WTC11 (cell line): ENCODE results near the gene MTUS2. TPM values are rescaled to one million over a fixed set of nuclear protein-coding genes. Genes with fewer than 3 reads are reported as not detected.

Experiments
- ATAC-seq: fragments of 200-7000 bp; cut with Tn5 transposase; 2 replicates; pipeline ENCODE4 v1.10.0; 2021; ENCODE audit warnings: mild to moderate bottlenecking, moderate library complexity
- CTCF ChIA-PET: fragments of 300-600 bp; sonication (Branson Sonifier 250); formaldehyde crosslinking; loops from one replicate; lab custom pipeline; 2021; ENCODE audit warnings: antibody characterized with exemption; lab: Charles Lee
- POLR2A ChIA-PET: fragments of 350-600 bp; sonication (Branson Sonifier 250); formaldehyde crosslinking; loops from one replicate; lab custom pipeline; 2021; ENCODE audit warnings: antibody characterized with exemption; lab: Charles Lee
- DNase-seq: peaks from one replicate; pipeline ENCODE4 v3.0.0; 2021; ENCODE audit warnings: low spot score
- H3K27ac Mint-ChIP-seq: 2 replicates; pipeline ENCODE4 v1.8.0; 2021; ENCODE audit warnings: mixed read lengths
- H3K27me3 Mint-ChIP-seq: 2 replicates; pipeline ENCODE4 v1.8.0; 2021; ENCODE audit warnings: low read depth, mild to moderate bottlenecking, moderate library complexity, mixed read lengths
- H3K36me3 Mint-ChIP-seq: 2 replicates; pipeline ENCODE4 v1.8.0; 2021; ENCODE audit warnings: mixed read lengths
- H3K4me1 Mint-ChIP-seq: 2 replicates; pipeline ENCODE4 v1.8.0; 2022; ENCODE audit warnings: mixed read lengths
- H3K4me3 Mint-ChIP-seq: 2 replicates; pipeline ENCODE4 v1.8.0; 2021; ENCODE audit warnings: mild to moderate bottlenecking, moderate library complexity, mixed read lengths
- H3K9me3 Mint-ChIP-seq: 2 replicates; pipeline ENCODE4 v1.8.0; 2021; ENCODE audit warnings: mixed read lengths
- CREM ChIP-seq: sonication (generic); formaldehyde crosslinking; IDR thresholded peaks from 2 replicates; pipeline ENCODE4 v1.8.1; 2022; ENCODE audit warnings: mild to moderate bottlenecking, missing genetic modification reagents, moderate library complexity
- FOXJ3 ChIP-seq: sonication (generic); formaldehyde crosslinking; IDR thresholded peaks from 2 replicates; pipeline ENCODE4 v1.9.0; 2021; ENCODE audit warnings: missing genetic modification reagents, mild to moderate bottlenecking, borderline replicate concordance
- GRHL2 ChIP-seq: fragments of 250-450 bp; sonication (Bioruptor Pico); IDR thresholded peaks from 2 replicates; pipeline ENCODE4 v1.8.0; 2022; ENCODE audit warnings: mild to moderate bottlenecking, moderate library complexity; ENCODE audit not compliant: insufficient replicate concordance, severe bottlenecking
- HMGXB4 ChIP-seq: sonication (generic); formaldehyde crosslinking; IDR thresholded peaks from 2 replicates; pipeline ENCODE4 v1.8.1; 2023; ENCODE audit warnings: mild to moderate bottlenecking, moderate library complexity, missing genetic modification reagents
- IRF2 ChIP-seq: sonication (generic); formaldehyde crosslinking; IDR thresholded peaks from 2 replicates; pipeline ENCODE4 v1.8.0; 2022; ENCODE audit warnings: low read depth, missing genetic modification reagents, borderline replicate concordance
- MXD4 ChIP-seq: fragments of 250-450 bp; sonication (Bioruptor Pico); IDR thresholded peaks from 2 replicates; pipeline ENCODE4 v1.8.0; 2021; ENCODE audit warnings: mild to moderate bottlenecking, moderate library complexity, borderline replicate concordance
- MYBL2 ChIP-seq: sonication (generic); formaldehyde crosslinking; IDR thresholded peaks from 2 replicates; pipeline ENCODE4 v1.8.1; 2023; ENCODE audit warnings: mild to moderate bottlenecking, moderate library complexity, missing genetic modification reagents
- NFYB ChIP-seq: sonication (generic); formaldehyde crosslinking; conservative IDR thresholded peaks from 2 replicates; pipeline ENCODE4 v1.8.0; 2022; ENCODE audit warnings: low read depth, missing genetic modification reagents
- NR3C1 ChIP-seq: sonication (generic); formaldehyde crosslinking; conservative IDR thresholded peaks from 2 replicates; pipeline ENCODE4 v1.8.1; 2023; ENCODE audit warnings: low read depth, mild to moderate bottlenecking, missing genetic modification reagents
- PRRX2 ChIP-seq: fragments of 250-450 bp; sonication (Bioruptor Pico); IDR thresholded peaks from 2 replicates; pipeline ENCODE4 v1.8.0; 2021; ENCODE audit warnings: mild to moderate bottlenecking
- RELA ChIP-seq: sonication (generic); formaldehyde crosslinking; IDR thresholded peaks from 2 replicates; pipeline ENCODE4 v1.8.1; 2022; ENCODE audit warnings: missing genetic modification reagents, mild to moderate bottlenecking, borderline replicate concordance
- SOX15 ChIP-seq: fragments of 250-450 bp; sonication (Bioruptor Pico); IDR thresholded peaks from 2 replicates; pipeline ENCODE4 v1.9.0; 2021; ENCODE audit warnings: mild to moderate bottlenecking
- TEAD4 ChIP-seq: sonication (generic); formaldehyde crosslinking; IDR thresholded peaks from 2 replicates; pipeline ENCODE4 v1.8.0; 2022; ENCODE audit warnings: mild to moderate bottlenecking, missing genetic modification reagents
- ZNF121 ChIP-seq: sonication (generic); formaldehyde crosslinking; IDR thresholded peaks from 2 replicates; pipeline ENCODE4 v1.8.0; 2023; ENCODE audit warnings: missing genetic modification reagents
- ZNF317 ChIP-seq: sonication (generic); formaldehyde crosslinking; IDR thresholded peaks from 2 replicates; pipeline ENCODE4 v1.8.1; 2023; ENCODE audit warnings: low read depth, mild to moderate bottlenecking, moderate library complexity, missing genetic modification reagents, borderline replicate concordance
- ZSCAN18 ChIP-seq: fragments of 250-450 bp; sonication (Bioruptor Pico); IDR thresholded peaks from 2 replicates; pipeline ENCODE4 v2.1.2; 2022; ENCODE audit warnings: mild to moderate bottlenecking, moderate library complexity
- total RNA-seq: library from RNA; stranded (reverse); gene quantifications from 3 replicates; pipeline ENCODE4 v1.2.3, GENCODE V29; 2021
- TF ChIP-seq, protein P1 (sequence below): sonication (generic); formaldehyde crosslinking; conservative IDR thresholded peaks from 2 replicates; pipeline ENCODE4 v1.8.1; 2022; ENCODE audit warnings: mild to moderate bottlenecking, missing genetic modification reagents
- TF ChIP-seq, protein P2 (sequence below): sonication (generic); formaldehyde crosslinking; IDR thresholded peaks from 2 replicates; pipeline ENCODE4 v1.8.0; 2022; ENCODE audit warnings: mild to moderate bottlenecking, missing genetic modification reagents
- TF ChIP-seq, protein P3 (sequence below): sonication (generic); formaldehyde crosslinking; IDR thresholded peaks from 2 replicates; pipeline ENCODE4 v1.8.1; 2023; ENCODE audit warnings: mild to moderate bottlenecking, missing genetic modification reagents
- TF ChIP-seq, protein P4 (sequence below): fragments of 250-450 bp; sonication (Bioruptor Pico); conservative IDR thresholded peaks from 2 replicates; pipeline ENCODE4 v1.9.0; 2021; ENCODE audit warnings: mild to moderate bottlenecking
- TF ChIP-seq, protein P5 (sequence below): sonication (generic); formaldehyde crosslinking; conservative IDR thresholded peaks from 2 replicates; pipeline ENCODE4 v1.8.1; 2023; ENCODE audit warnings: mild to moderate bottlenecking, low read depth, missing genetic modification reagents, moderate library complexity

The MTUS2 gene
- total RNA-seq, 1 experiment from 2014 or later, result 0.22 TPM

- TF ChIP-seq, protein P1, sequence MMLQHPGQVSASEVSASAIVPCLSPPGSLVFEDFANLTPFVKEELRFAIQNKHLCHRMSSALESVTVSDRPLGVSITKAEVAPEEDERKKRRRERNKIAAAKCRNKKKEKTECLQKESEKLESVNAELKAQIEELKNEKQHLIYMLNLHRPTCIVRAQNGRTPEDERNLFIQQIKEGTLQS (CRISPR knock-in tag), result no peak
- TF ChIP-seq NFYB (CRISPR knock-in tag) (no peak), PRRX2 (CRISPR knock-in tag) (no peak), SOX15 (CRISPR knock-in tag) (no peak)
- TF ChIP-seq, protein P2, sequence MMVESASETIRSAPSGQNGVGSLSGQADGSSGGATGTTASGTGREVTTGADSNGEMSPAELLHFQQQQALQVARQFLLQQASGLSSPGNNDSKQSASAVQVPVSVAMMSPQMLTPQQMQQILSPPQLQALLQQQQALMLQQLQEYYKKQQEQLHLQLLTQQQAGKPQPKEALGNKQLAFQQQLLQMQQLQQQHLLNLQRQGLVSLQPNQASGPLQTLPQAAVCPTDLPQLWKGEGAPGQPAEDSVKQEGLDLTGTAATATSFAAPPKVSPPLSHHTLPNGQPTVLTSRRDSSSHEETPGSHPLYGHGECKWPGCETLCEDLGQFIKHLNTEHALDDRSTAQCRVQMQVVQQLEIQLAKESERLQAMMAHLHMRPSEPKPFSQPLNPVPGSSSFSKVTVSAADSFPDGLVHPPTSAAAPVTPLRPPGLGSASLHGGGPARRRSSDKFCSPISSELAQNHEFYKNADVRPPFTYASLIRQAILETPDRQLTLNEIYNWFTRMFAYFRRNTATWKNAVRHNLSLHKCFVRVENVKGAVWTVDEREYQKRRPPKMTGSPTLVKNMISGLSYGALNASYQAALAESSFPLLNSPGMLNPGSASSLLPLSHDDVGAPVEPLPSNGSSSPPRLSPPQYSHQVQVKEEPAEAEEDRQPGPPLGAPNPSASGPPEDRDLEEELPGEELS (CRISPR knock-in tag), result no peak
- DNase-seq, result no peak
- Mint-ChIP-seq H3K36me3 (peaks cover 50% of the 10 kb centered on the region), H3K27me3 (no peaks in the 10 kb centered on the region), H3K4me3 (no peak overlapping the region), H3K4me1 (no peaks in the 10 kb centered on the region), H3K9me3 (no peaks in the 10 kb centered on the region), H3K27ac (peak overlapping the region; percentile 49; the same call in 1 of the 2 replicates)
- ATAC-seq, result no peak
- CTCF ChIA-PET, result interaction anchor here (1.1 kb wide), 1 partner anchor 194 kb away, joined by 3 read pairs; no protein-coding TSS in a partner anchor
- POLR2A ChIA-PET, result no interaction called here
These were observed 694.0 kb downstream of the MTUS2 start for GRCh38 chr13:29513981-29514719.

- Mint-ChIP-seq H3K4me3 (no peak overlapping the region), H3K4me1 (no peaks in the 10 kb centered on the region), H3K36me3 (peaks cover 54% of the 10 kb centered on the region), H3K27ac (no peak overlapping the region), H3K9me3 (no peaks in the 10 kb centered on the region), H3K27me3 (no peaks in the 10 kb centered on the region)
- ATAC-seq, result no peak
- CTCF ChIA-PET, result no interaction called here
- POLR2A ChIA-PET, result no interaction called here
- no peak for DNase-seq
- TF ChIP-seq NR3C1 (CRISPR knock-in tag), result no peak
- TF ChIP-seq MXD4 (CRISPR knock-in tag), result no peak
- TF ChIP-seq, protein P3, sequence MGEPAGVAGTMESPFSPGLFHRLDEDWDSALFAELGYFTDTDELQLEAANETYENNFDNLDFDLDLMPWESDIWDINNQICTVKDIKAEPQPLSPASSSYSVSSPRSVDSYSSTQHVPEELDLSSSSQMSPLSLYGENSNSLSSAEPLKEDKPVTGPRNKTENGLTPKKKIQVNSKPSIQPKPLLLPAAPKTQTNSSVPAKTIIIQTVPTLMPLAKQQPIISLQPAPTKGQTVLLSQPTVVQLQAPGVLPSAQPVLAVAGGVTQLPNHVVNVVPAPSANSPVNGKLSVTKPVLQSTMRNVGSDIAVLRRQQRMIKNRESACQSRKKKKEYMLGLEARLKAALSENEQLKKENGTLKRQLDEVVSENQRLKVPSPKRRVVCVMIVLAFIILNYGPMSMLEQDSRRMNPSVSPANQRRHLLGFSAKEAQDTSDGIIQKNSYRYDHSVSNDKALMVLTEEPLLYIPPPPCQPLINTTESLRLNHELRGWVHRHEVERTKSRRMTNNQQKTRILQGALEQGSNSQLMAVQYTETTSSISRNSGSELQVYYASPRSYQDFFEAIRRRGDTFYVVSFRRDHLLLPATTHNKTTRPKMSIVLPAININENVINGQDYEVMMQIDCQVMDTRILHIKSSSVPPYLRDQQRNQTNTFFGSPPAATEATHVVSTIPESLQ, result no peak
- no peak for TF ChIP-seq TEAD4 (CRISPR knock-in tag)
- no peak for TF ChIP-seq ZNF317
- no peak for TF ChIP-seq HMGXB4
- TF ChIP-seq ZNF121, result no peak
- TF ChIP-seq, protein P4, sequence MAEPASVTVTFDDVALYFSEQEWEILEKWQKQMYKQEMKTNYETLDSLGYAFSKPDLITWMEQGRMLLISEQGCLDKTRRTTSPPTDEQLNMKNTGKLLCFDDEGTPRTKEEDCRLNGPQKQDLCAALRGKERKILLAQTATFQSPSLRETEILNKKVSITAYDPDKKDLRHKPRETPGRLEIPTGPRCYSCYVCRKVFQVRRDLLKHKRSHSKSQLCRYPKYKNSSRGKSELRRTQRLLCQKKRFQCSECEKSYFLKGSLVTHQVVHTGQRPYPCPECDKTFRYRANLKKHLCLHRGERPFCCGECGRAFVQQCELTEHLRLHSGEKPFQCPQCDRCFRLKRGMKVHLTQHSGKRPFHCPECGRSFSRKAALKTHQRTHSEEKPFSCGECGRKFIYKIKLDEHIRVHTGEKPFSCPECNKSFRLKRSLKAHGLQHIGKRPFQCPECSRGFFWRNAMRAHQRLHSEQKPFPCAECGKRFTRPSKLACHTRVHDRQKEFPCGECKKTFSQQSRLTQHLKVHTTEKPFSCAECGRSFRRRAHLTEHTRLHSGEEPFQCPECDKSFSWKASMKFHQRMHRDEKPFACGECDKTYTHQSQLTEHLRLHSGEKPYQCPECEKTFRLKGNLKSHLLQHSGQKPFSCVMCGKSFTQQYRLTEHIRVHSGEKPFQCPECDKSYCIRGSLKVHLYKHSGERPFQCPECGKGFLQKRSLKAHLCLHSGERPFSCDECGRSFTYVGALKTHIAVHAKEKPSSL (CRISPR knock-in tag), result no peak
- TF ChIP-seq RELA (CRISPR knock-in tag), result no peak
- no peak for TF ChIP-seq MYBL2 (CRISPR knock-in tag)
- no peak for TF ChIP-seq NFYB (CRISPR knock-in tag)
- no peak for TF ChIP-seq IRF2 (CRISPR knock-in tag)
- no peak for TF ChIP-seq FOXJ3 (CRISPR knock-in tag)
- no peak for TF ChIP-seq CREM
- TF ChIP-seq ZSCAN18 (CRISPR knock-in tag), result no peak
- TF ChIP-seq, protein P5, sequence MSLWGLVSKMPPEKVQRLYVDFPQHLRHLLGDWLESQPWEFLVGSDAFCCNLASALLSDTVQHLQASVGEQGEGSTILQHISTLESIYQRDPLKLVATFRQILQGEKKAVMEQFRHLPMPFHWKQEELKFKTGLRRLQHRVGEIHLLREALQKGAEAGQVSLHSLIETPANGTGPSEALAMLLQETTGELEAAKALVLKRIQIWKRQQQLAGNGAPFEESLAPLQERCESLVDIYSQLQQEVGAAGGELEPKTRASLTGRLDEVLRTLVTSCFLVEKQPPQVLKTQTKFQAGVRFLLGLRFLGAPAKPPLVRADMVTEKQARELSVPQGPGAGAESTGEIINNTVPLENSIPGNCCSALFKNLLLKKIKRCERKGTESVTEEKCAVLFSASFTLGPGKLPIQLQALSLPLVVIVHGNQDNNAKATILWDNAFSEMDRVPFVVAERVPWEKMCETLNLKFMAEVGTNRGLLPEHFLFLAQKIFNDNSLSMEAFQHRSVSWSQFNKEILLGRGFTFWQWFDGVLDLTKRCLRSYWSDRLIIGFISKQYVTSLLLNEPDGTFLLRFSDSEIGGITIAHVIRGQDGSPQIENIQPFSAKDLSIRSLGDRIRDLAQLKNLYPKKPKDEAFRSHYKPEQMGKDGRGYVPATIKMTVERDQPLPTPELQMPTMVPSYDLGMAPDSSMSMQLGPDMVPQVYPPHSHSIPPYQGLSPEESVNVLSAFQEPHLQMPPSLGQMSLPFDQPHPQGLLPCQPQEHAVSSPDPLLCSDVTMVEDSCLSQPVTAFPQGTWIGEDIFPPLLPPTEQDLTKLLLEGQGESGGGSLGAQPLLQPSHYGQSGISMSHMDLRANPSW (CRISPR knock-in tag), result no peak
- TF ChIP-seq GRHL2 (CRISPR knock-in tag), result no peak
These were observed 694.7 kb downstream of the MTUS2 start for GRCh38 chr13:29514720-29515310.
